Epithelial cell of proximal tubule (primary cell): Measurements from ENCODE around the gene NSFL1C. TPM values are rescaled to one million over a fixed set of nuclear protein-coding genes. Genes with fewer than 3 reads are reported as not detected.
A peak's percentile ranks its signal among the peaks of the same experiment; 100 is the strongest.
"Not testable (repeated sequence)": the region's sequence is repeated elsewhere in the genome, so short reads cannot be mapped to it uniquely, and the experiment has no call there.

Experiments used
- DNase-seq: peaks from one replicate; pipeline ENCODE4 v3.0.0-alpha.2; 2011; ENCODE audit warnings: low read depth
- H3K4me3 ChIP-seq: 2 replicates; pipeline ENCODE4 v1.5.1; 2011; ENCODE audit warnings: low read depth, mild to moderate bottlenecking, low read length
- total RNA-seq: library from RNA; depleted of rRNA; stranded (reverse); fragments of >200 nt; gene quantifications from 2 replicates; pipeline ENCODE4 v1.2.3, GENCODE V29; 2015
- TF ChIP-seq, protein P1 (sequence below): conservative IDR thresholded peaks from 2 replicates; pipeline ENCODE4 v1.5.1; 2012; ENCODE audit warnings: low read depth, mild to moderate bottlenecking, low read length

Gene NSFL1C
- total RNA-seq, 1 donor from 2014 or later, result 61.6 TPM

DNA sequence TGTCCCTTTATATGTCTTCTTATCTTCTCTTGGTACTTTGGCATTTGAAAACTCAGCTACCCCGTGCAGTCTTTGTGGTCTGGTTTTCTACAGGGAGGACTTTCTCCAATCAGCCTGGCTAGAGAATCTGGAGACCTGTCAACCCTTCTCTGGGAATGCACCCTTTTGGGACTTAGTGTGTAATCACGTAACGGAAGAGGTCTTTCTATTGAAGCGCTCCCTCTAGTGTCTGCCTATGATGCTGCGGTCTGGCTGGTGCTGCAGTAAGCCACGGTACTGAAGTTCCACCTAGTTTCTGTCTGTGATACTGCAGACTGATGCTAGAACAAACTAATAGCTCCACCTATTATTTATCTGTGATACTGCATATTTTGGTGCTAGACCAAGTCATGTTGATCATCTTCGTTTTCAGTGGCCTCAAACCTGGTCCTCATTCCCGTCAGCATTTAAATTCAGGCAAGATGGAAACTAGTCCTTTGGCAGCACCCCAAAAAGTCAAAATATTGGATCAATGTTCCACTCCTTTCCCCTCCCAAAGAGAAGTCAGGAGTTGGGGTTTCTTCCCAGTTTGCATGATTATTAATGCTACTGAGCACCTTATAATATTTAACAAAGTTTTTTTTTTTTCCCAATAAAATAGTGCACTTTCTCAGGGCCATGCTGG is 37.0 kb upstream of the NSFL1C start:
- H3K4me3 ChIP-seq, result no peak overlapping the region
- TF ChIP-seq, protein P1, sequence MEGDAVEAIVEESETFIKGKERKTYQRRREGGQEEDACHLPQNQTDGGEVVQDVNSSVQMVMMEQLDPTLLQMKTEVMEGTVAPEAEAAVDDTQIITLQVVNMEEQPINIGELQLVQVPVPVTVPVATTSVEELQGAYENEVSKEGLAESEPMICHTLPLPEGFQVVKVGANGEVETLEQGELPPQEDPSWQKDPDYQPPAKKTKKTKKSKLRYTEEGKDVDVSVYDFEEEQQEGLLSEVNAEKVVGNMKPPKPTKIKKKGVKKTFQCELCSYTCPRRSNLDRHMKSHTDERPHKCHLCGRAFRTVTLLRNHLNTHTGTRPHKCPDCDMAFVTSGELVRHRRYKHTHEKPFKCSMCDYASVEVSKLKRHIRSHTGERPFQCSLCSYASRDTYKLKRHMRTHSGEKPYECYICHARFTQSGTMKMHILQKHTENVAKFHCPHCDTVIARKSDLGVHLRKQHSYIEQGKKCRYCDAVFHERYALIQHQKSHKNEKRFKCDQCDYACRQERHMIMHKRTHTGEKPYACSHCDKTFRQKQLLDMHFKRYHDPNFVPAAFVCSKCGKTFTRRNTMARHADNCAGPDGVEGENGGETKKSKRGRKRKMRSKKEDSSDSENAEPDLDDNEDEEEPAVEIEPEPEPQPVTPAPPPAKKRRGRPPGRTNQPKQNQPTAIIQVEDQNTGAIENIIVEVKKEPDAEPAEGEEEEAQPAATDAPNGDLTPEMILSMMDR, result peak; percentile 100
- DNase-seq, result peak; percentile 85

DNA sequence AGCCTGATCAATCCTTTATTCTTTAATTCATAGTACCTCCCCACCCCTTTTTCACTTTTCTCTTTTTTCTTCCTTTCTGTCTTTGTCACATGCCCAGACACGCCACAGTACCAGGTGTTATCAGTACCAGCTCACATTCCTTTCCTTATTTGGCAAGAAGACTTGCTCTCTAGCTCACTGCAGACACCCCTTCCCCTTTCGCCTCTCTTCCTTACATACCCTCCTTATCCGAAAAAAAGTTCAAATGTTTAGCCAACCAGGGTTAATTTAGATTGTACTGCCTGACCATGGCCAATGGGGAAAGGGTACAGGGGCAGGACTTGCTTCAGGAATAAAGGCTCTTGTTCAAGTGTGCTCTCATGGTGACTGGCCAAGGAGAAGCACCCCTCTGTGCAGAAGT is 33.8 kb upstream of the NSFL1C start:
- DNase-seq, result no peak
- H3K4me3 ChIP-seq, result no peak overlapping the region
- TF ChIP-seq, protein P1, result no peak

DNA sequence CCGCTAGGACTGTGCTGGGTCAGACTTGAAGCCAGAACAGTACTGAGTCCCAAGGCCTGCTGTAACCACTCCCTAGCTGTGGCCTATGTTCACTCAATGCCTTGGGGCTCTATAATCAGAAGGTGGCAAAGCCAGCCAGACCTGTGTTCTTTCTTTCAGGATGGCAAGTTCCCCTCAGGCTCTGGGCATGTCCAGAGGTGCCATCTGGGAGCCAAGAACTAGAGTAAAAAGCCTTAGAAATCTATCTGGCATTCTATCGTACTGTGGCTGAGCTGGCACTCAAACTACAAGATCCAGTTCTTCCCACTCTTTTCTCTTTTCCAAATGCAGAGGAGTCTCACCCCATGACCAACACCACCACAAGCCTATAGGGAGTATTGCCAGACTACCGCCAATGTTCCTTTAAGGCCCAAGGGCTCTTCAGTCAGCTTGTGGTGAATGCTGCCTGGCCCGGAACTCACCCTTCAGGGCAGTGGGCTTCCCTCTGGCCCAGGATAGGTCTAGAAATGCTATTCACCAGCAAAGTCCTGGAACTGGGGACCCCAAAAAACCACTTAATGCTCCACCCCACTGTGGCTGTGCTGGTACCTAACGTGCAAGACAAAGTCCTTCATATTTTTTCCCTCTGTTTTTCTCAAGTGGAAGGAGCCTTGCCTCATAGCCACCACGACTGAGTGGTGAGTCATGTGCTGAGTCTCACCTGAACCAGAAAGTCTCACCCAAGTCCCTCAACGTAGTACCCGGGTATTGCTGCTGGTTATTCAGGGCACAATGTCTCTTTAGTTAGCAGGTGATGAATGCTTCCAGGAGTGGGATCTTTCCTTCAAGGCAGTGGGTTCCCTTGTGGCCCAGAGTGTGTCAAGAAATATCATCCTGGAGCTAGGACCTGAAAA is 33.1 kb upstream of the NSFL1C start:
- no peak for DNase-seq
- TF ChIP-seq, protein P1, result no peak
- H3K4me3 ChIP-seq, result no peak overlapping the region

DNA sequence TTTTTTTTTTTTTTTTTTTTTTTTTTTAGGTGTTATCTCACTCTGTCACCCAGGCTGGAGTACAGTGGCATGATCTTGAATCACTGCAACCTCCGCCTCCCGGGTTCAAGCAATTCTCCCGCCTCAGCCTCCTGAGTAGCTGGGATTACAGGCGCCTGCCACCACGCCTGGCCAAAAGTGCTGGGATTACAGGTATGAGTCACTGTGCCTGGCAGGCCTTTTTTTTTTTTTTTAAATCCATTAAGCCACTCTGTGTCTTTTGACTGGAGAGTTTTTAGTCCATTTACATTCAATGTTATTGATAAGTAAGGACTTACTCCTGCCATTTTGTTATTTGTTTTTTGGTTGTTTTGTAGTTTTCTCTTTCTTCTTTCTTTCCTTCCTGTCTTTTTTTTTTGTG is 30.7 kb upstream of the NSFL1C start:
- not testable (repeated sequence) for DNase-seq, H3K4me3 ChIP-seq

DNA sequence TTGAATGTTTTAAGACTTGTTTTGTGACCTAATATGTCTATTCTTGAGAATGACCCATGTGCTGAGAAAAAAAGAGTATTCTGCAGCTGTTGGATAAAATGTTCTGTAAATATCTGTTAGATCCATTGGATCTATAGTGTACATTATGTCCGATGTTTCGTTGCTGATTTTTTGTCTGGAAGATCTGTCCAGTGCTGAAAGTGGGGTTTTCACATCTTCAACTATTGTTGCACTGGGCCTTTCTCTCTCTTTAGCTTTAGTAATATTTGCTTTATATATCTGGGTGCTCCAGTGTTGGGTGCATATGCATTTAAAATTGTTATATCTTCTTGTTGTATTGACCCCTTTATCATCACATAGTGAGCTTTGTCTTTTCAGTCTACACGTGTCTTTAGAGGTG is 30.3 kb upstream of the NSFL1C start:
- DNase-seq, result no peak
- no peak overlapping the region for H3K4me3 ChIP-seq
- TF ChIP-seq, protein P1, result no peak

DNA sequence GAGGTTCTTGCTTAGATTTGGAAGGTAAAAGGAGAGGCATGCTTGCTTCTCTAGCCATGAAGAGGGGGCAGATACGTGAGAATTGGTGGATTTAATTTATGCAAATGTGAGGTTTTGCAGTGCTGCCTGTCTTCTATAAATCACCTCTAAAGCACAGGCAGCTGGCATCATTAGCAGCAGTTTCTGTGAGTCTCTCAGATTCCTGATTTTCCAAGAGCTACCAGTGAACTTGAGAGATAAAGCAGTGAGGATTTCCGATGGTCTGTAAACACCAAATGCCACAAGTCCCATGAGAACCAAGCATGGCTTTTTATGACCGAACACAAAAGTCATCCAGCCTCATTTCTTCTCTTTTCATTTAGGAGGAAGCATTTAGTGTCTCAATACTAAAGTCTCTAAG is 27.8 kb upstream of the NSFL1C start:
- TF ChIP-seq, protein P1, result no peak
- H3K4me3 ChIP-seq, result no peak overlapping the region
- DNase-seq, result no peak

DNA sequence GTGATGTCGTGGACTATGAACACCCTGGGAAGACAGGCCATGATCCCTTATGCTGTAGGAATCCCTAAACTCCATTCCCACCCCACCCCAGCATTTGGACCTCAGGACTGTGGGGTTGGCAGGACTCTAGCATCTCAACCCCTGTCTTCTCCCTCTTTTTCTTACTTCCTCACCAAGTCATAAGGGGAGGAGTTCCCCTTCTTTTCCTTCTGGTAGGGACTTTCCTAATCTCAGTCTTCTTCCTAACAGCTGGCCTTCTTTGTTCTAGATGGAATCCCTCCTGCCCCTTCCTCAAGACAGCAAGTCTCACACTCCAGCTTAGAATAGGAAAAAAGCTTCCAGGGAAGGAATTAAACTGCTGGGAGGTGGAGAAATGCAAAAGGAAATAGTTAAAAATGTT is 26.9 kb upstream of the NSFL1C start:
- no peak for DNase-seq
- TF ChIP-seq, protein P1, result no peak
- no peak overlapping the region for H3K4me3 ChIP-seq
